T-helper 1 cell treated with Interleukin-12 subunit alpha and Interleukin-12 subunit beta and Interleukin-4 antibody, amounts not matched to agents 30 ng/mL and 1 ng/mL, for 36 hours (primary cell): ENCODE measurements around the gene ZNF579. TPM values are rescaled to one million over a fixed set of nuclear protein-coding genes. Genes with fewer than 3 reads are reported as not detected.
"Not testable (repeated sequence)": the region's sequence is repeated elsewhere in the genome, so short reads cannot be mapped to it uniquely, and the experiment has no call there.

Source experiments
- intact Hi-C: fragments of 100-400 bp; cut with micrococcal nuclease; formaldehyde crosslinking; loops from one replicate; pipeline ENCODE4 v1.15.1; 2024
- total RNA-seq: library from RNA; stranded (reverse); gene quantifications from 2 replicates; pipeline ENCODE4 v1.2.3, GENCODE V29; 2022

Gene ZNF579
- total RNA-seq, 1 donor from 2014 or later = 8.0 TPM

- intact Hi-C loops = no loop called here
Measured at GRCh38 chr19:55543567-55543966, 37.1 kb downstream of the ZNF579 start.

DNA sequence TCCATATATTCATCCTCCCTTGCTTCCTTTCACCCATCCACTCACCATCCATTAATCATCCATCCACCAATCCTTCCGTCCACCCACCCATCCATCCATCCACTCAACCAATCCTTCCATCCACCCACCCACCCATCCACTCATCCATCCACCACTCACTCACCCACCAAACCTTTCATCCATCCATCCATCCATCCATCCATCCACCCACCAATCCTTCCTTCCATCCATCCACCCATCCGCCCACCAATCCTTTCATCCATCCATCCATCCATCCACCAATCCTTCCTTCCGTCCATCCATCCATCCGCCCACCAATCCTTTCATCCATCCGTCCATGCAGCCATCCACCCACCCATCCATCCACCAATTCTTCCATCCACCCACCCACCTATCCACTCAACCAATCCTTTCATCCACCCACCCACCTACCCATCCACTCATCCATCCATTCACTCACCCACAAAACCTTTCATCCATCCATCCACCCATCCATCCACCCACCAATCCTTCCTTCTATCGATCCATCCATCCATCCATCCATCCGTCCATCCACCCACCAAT is 38.3 kb downstream of the ZNF579 start:
- intact Hi-C loops = no loop called here

DNA sequence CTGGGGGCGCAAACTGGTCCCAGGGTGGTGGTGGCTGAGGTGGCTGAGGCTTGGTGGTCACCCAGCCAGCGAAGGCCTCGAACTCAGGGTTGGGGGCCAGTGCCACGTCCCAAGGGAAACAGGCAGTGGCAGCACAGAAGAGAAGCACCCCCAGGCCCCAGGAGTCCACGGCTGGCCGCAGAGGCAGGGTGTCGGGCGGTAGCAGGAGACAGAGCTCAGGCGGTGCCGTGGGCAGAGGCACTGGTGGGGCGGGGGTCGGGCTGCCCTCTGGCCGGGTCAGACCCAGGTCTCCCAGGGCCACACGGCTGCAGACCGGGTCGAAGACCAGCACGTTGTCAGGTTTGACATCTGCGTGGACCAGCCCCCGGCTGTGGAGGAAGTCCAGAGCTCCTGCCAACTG is 39.6 kb downstream of the ZNF579 start:
- intact Hi-C loops = no loop called here

GRCh38 chr19:55540619-55541018 is 40.0 kb downstream of the ZNF579 start:
- intact Hi-C loops = no loop called here

DNA sequence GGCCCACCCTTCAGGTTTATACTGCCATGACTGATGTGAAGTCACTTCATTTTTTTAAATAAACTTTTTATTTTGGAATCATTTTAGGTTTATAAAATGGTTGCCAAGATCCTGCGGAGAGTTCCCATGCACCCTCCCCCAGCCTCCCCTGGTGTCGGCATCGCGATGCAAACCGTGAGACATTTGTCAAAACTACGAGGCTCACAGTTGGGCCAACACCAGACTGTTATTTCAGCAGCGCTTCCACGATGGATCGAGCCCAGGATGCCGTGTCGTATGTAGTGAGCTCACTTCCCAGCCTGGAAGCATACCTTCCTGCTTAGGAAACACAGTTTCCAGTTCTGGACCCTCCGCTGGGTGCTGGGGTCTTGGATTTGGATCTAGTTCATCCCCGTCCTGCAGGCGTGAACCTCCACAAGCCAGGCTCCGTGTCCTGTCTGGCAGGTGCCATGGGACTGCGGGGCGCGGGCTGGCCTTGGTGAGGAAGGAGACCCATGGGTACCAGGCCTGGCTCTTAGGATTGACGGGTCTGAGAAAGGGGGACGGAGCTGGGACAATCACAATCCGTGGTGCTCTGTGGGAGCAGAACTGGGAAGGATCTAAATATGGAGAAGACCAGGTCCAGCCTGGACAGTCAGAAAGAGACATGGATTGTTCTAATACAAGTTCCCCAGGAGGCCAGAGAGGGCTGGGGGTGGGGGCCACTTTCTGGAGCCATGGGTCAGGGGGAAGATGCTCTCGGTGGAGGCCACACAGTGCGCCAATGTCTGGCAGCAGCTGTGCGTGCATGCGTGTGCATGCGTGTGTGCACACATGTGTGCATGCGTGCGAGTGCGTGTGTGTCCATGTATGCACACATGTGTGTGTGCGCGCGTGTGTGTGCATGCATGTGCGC is 41.3 kb downstream of the ZNF579 start:
- intact Hi-C loops = no loop called here

DNA sequence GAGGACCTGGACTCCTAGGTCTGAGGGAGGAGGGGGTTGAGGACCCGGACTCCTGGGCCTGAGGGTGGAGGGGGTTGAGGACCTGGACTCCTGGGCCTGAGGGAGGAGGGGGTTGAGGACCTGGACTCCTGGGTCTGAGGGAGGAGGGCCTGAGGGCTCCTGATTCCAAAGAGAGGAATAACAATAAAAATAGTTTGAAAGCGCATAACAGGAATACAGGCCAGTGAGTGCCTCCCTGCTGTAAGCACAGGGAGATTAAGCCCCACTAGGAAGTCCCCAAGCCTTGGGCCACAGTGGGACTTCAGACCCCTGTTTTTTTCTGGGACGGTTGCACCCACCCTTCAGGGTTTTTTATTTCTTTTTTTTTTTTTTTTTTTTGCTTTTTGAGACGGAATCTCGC is 42.5 kb downstream of the ZNF579 start:
- intact Hi-C loops = no loop called here

- intact Hi-C loops = no loop called here
Measured at GRCh38 chr19:55537741-55538111, 42.9 kb downstream of the ZNF579 start.

GRCh38 chr19:55536951-55537740 is 43.5 kb downstream of the ZNF579 start, which contains the start of gene SBK2:
Gene SBK2, minus strand, starts transcription at chr19:55537133. Its CDS starts 839 bp downstream, at chr19:55536294.
- intact Hi-C loops = no loop called here

- intact Hi-C loops = no loop called here
Measured at GRCh38 chr19:55536366-55536765, 44.3 kb downstream of the ZNF579 start.

DNA sequence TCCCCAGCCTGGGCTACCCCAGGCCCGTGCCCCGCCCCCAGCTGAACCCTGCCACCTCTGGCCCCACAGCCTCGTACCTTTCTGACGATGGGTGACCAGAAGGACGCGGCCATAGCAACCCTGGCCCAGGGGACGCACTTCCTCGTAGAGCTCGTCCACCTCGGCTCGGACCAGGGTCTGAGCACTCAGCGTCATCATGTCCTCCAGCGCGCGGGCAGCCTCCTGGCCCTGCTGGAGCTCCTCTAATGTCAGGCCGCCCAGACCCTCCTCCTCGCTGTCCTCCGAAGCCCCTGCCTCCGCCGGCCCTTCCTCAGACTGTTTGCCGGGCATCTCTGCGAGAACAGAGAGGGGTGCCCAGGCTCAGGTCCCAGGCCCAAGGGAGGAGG is 44.7 kb downstream of the ZNF579 start:
- intact Hi-C loops = no loop called here

- intact Hi-C loops = no loop called here
Measured at GRCh38 chr19:55535173-55535964, 45.3 kb downstream of the ZNF579 start.

DNA sequence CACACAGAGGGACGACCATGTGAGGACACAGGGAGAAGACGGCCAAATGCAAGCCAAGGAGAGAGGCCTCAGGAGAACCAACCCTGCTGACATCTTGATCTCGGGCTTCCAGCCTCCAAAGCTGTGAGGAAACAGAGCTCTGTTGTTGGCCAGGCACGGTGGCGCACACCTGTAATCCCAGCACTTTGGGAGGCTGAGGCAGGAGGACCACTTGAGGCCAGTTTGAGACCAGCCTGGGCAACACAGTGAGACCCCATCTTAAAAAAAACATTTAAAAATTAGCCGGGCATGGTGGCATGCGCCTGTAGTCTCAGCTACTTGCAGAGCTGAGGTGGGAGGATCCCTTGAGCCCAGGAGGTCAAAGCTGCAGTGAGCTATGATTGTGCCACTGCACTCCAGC is 46.4 kb downstream of the ZNF579 start:
- intact Hi-C loops = not testable (repeated sequence)

DNA sequence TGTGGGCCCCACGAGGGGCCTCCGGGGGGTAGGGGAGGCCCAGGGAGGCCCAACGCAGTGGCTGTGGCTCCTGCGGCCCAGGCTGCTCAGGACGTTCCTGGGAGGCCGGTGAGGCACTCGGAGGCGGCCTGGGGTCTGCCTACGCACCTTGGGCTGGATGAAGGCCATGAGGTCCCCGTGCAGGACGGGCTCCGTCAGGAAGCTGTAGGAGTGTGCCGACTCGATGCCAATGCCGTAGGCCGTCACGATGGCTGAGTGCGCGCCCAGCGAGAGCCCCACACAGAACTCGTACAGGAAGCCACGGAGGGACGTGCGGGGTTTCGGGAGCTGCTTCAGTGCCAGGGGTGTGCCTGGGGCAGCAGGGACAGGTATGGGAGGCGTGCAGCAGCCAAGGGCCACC is 49.7 kb downstream of the ZNF579 start:
- intact Hi-C loops = no loop called here

- intact Hi-C loops = no loop called here
Measured at GRCh38 chr19:55529636-55530234, 50.9 kb downstream of the ZNF579 start.

- intact Hi-C loops = no loop called here
Measured at GRCh38 chr19:55528030-55528803, 52.4 kb downstream of the ZNF579 start.

DNA sequence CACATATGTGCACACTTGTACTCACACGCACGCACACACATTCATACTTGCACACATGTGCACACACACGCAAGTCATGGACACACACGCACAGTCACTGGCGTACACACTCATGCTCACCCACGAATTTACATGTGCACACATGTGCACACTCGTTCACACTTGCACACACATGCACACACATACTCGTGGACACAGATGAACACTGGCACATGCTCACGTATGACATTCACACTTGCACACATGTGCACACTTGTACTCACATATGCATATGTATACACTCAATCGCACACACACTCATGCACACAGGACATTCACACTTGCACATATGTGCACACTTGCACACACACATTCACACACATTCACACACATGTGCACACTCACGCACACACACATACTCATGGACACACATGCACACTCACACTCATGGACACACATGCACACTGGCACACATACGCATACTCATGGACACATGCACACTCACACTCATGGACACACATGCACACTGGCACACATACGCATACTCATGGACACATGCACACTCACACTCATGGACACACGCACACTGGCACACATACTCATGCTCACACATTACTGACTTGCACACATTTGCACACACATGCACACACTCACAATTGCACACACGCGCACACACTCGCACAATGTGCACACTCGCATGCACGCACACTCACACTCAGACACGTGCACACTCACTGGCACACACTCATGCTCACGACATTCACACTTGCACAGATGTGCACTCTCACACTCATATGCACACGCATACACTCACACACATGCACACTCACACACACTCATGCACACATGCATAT is 53.2 kb downstream of the ZNF579 start:
- intact Hi-C loops = no loop called here
